T-helper 1 cell treated with Interleukin-12 subunit alpha and Interleukin-12 subunit beta and Interleukin-4 antibody, amounts not matched to agents 30 μg/mL and 1 μg/mL, for 36 hours (primary cell): Measurements from ENCODE around the gene ASIP.
"Not testable (repeated sequence)": the region's sequence is repeated elsewhere in the genome, so short reads cannot be mapped to it uniquely, and the experiment has no call there.

Experiments
- H3K27ac Mint-ChIP-seq: one replicate; pipeline ENCODE4 v1.8.0; 2021; ENCODE audit warnings: mild to moderate bottlenecking, mixed read lengths
- H3K27me3 Mint-ChIP-seq: one replicate; pipeline ENCODE4 v1.8.0; 2021; ENCODE audit warnings: low read depth, mixed read lengths
- H3K36me3 Mint-ChIP-seq: one replicate; pipeline ENCODE4 v1.8.0; 2021; ENCODE audit warnings: low read depth, mixed read lengths
- H3K4me1 Mint-ChIP-seq: one replicate; pipeline ENCODE4 v1.8.0; 2021; ENCODE audit warnings: low read depth, mixed read lengths
- H3K4me3 Mint-ChIP-seq: one replicate; pipeline ENCODE4 v1.8.0; 2021; ENCODE audit warnings: mild to moderate bottlenecking, moderate library complexity, mixed read lengths
- H3K9me3 Mint-ChIP-seq: one replicate; pipeline ENCODE4 v1.8.0; 2021; ENCODE audit warnings: mixed read lengths

The ASIP gene

DNA sequence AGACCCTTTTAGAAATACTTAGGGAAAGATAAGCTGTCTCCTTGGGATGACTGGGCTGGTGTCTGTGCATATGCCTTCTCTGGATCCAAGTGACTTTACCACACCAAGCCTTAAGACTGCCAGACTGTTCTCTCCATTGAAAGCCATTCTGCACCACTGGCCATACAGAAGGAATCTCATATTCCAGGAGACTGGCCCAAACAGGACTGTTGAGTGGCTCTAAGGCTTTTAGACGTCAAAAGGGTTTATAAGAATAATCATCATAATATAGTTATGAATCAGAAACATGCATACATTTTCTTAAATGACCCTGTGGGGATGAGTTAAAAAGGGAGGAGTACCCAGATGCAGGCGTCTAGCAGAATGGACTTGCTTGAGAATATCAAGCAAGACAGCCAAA is 17.0 kb upstream of the ASIP start:
- not testable (repeated sequence) for H3K4me1 Mint-ChIP-seq, H3K27me3 Mint-ChIP-seq, H3K9me3 Mint-ChIP-seq, H3K4me3 Mint-ChIP-seq, H3K27ac Mint-ChIP-seq, H3K36me3 Mint-ChIP-seq

DNA sequence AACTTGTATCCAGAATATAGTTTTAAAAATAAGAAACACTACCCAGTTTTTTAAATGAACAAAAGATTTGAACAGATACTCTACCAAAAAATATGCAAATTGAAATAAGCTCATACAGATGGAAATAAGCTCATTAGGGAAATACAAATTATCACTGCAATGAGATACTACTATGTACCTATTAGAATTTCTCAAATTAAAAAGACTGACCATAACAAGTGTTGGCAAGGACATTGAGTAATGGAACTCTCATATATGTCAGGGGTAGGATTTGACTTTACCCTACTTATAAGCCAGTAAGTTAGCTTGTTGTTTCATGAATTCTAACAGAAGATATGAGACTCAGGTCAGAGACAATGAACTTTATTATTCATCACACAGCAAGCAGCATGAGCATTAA is 9.6 kb upstream of the ASIP start:
- Mint-ChIP-seq H3K36me3 (no peaks in the 10 kb centered on the region), H3K9me3 (peaks cover 5% of the 10 kb centered on the region), H3K27ac (no peak overlapping the region), H3K4me3 (no peak overlapping the region), H3K27me3 (peaks cover 7% of the 10 kb centered on the region), H3K4me1 (no peaks in the 10 kb centered on the region)

DNA sequence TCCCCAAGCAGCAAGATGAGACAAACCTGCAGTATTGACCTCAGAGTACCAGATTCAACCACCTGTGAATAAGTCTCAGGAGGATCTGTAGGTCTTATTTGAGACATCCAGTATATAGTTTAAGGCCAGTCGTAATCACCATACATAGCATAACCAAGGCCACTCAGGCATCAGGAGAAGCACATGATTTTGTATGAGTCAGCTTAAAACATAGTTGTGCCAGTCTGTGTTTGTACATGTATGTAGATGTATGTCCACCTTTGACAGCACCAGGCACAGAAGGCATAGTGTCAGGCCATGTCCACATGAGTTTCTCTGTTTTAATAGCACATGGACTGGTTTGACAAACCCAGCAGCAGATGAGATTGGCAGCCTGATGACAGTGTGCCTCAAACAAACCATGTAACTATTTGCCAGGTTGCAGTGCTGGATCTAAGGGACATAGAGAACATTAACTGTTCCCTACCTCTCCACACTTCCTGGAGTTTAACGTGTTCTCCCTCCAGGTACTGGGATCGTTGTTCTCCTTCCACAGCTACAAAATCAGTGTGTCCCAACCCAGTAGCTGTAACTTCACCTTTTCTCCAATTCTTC is 8.6 kb upstream of the ASIP start:
- Mint-ChIP-seq H3K36me3 (no peaks in the 10 kb centered on the region), H3K4me3 (no peak overlapping the region), H3K27me3 (peaks cover 8% of the 10 kb centered on the region), H3K9me3 (peaks cover 9% of the 10 kb centered on the region), H3K27ac (no peak overlapping the region), H3K4me1 (no peaks in the 10 kb centered on the region)

DNA sequence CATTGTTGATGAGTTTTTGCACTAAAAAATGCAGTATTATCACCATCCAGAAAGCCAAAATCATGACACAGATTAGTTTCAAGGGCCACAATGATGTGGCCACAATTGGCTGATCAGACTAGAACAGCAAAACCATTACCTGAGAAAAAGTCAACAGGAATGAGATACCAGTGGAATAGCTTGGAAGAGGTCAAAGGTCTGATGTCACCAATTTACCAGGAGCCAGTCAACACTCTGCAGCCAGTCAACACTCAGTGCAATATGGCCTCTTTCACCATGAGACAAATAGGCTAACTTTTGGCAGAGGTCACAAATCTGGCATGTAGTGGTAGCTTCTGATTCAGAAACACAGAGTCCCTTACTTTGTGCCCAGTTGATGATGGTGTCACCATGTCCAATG is 7.5 kb upstream of the ASIP start:
- no peak overlapping the region for H3K27ac Mint-ChIP-seq
- peaks cover 16% of the 10 kb centered on the region for H3K27me3 Mint-ChIP-seq
- peaks cover 19% of the 10 kb centered on the region for H3K9me3 Mint-ChIP-seq

DNA sequence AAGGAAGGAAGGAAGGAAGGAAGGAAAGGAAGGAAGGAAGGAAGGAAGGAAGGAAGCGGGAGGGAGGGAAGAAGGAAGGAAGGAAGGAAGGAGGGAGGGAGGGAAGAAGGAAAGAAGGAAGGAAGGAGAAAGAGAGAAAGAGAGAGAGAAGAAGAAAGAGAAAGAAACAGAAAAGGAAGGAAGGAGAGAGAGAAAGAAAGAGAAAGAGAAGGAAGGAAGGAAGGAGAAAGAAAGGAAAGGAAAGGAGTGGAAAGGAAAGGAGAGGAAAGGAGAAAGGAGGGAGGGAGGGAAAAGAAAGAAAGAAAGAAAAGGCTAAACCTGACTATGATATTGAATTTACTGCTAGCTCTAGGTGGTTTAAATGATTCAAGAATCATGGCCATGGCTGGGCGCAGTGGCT is 5.3 kb upstream of the ASIP start:
- peaks cover 19% of the 10 kb centered on the region for H3K27me3 Mint-ChIP-seq
- no peak overlapping the region for H3K4me3 Mint-ChIP-seq
- peaks cover 3% of the 10 kb centered on the region for H3K4me1 Mint-ChIP-seq
- peaks cover 19% of the 10 kb centered on the region for H3K9me3 Mint-ChIP-seq
- no peak overlapping the region for H3K27ac Mint-ChIP-seq
- H3K36me3 Mint-ChIP-seq = no peaks in the 10 kb centered on the region

More for the DNA sequence above, 7.5 kb upstream of the ASIP start:
- no peak overlapping the region for H3K4me3 Mint-ChIP-seq
- H3K36me3 Mint-ChIP-seq = no peaks in the 10 kb centered on the region
- H3K4me1 Mint-ChIP-seq = no peaks in the 10 kb centered on the region

DNA sequence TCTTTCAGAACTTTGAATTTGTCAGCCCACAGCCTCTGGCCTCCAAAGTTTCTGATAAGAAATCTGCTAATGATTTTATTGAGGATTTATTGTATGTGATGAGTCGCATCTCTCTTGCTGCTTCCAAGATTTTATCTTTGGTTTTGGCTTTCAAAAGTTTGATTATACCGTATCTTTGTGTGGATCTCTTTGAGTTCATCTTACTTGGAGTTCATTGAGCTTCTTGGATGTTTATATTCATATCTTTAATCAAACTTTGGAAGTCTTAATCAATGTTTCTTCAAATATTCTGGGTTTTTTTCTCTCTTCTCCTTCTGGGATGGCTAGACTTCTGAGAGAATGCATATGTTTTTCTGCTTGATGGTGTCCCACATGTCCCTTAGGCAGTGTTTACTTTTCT is 3.3 kb upstream of the ASIP start:
- Mint-ChIP-seq H3K36me3 (no peaks in the 10 kb centered on the region), H3K27me3 (peaks cover 19% of the 10 kb centered on the region), H3K4me1 (peaks cover 13% of the 10 kb centered on the region), H3K9me3 (peaks cover 19% of the 10 kb centered on the region), H3K27ac (no peak overlapping the region), H3K4me3 (no peak overlapping the region)

DNA sequence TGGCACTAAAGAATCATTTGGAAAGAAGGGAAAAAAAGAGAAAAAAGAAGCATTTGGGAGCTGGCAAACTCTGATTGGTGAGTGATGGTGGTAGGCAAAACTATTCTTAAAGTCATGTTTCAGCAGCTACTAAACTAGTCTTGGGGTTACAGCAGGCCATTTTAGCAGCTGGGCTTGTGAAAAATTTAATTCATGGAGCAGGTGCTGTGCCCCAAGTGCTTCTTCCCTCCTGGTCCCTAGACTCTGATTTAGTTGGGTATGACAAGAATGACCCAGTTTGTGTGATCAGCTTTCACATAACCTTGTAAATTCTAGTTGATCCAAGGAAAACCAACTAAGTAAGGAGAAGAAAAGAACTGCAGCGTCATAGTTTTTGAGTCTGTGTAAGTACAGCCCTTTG is 1.1 kb upstream of the ASIP start:
- H3K27me3 Mint-ChIP-seq = peaks cover 19% of the 10 kb centered on the region
- H3K4me1 Mint-ChIP-seq = peaks cover 13% of the 10 kb centered on the region
- no peak overlapping the region for H3K4me3 Mint-ChIP-seq
- H3K27ac Mint-ChIP-seq = no peak overlapping the region
- H3K36me3 Mint-ChIP-seq = no peaks in the 10 kb centered on the region
- peaks cover 19% of the 10 kb centered on the region for H3K9me3 Mint-ChIP-seq

DNA sequence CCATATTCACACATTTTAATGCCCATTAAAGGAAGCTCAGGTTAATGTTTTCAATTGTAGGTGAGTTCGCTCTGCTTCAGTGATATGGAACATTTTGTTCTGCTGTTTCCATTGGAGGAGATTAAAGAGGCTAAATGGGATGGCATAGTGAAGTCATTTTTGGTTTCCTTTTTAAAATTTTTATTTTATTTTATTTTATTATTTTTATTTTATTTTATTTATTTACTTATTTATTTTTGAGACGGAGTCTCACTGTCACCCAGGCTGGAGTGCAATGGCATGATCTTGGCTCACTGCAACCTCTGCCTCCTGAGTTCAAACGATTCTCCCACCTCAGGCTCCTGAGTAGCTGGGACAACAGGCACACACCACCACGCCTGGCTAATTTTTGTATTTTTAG is 792 bp downstream of the ASIP start:
- not testable (repeated sequence) for H3K27ac Mint-ChIP-seq, H3K36me3 Mint-ChIP-seq
- H3K9me3 Mint-ChIP-seq = peaks cover 15% of the 10 kb centered on the region

DNA sequence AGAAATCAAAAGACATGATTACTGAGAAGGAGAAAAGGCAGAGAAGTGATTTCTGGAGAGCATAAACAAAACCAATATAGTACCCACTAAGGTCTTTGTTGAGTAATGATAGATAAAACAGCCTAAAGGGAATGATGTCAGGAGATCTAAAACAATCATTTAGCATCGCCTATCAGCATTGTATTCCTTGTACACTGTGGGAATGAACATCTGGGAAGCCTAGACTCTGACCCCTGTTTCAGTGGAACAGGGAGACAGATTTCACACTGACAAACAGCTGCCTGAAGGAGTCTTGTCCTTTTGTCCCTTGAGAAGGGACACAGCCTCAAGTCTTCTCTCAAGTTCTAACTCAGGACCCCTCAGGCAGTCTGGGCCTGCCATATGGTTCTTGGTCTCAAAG is 1.7 kb downstream of the ASIP start:
- H3K9me3 Mint-ChIP-seq = peaks cover 8% of the 10 kb centered on the region
- peaks cover 11% of the 10 kb centered on the region for H3K27me3 Mint-ChIP-seq
- no peak overlapping the region for H3K27ac Mint-ChIP-seq
- H3K4me3 Mint-ChIP-seq = no peak overlapping the region
- H3K4me1 Mint-ChIP-seq = peaks cover 13% of the 10 kb centered on the region
- no peaks in the 10 kb centered on the region for H3K36me3 Mint-ChIP-seq

More for the DNA sequence above, 792 bp downstream of the ASIP start:
- H3K4me3 Mint-ChIP-seq = not testable (repeated sequence)
- Mint-ChIP-seq H3K27me3 (peaks cover 19% of the 10 kb centered on the region), H3K4me1 (peaks cover 13% of the 10 kb centered on the region)

DNA sequence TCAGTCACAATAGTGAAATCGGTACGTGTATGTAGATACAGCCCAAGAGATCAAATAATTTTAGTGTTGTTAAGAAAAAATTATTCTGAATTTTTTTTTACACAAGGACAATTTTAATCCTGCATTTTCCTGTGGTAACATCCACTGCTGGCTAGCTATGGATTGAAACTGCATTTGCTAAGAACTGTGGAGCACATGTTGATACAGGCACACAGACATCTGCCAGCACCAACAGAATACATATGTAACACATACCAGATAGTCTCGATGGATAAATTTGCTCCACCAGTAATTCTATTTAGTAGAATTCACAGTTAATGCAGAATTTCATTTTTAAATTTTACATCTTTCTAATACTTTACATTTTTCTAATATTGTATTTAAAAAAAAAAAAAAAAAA is 2.2 kb downstream of the ASIP start:
- peaks cover 6% of the 10 kb centered on the region for H3K27me3 Mint-ChIP-seq
- no peaks in the 10 kb centered on the region for H3K36me3 Mint-ChIP-seq
- H3K4me1 Mint-ChIP-seq = peaks cover 15% of the 10 kb centered on the region
- H3K4me3 Mint-ChIP-seq = no peak overlapping the region
- no peak overlapping the region for H3K27ac Mint-ChIP-seq
- H3K9me3 Mint-ChIP-seq = peaks cover 3% of the 10 kb centered on the region

DNA sequence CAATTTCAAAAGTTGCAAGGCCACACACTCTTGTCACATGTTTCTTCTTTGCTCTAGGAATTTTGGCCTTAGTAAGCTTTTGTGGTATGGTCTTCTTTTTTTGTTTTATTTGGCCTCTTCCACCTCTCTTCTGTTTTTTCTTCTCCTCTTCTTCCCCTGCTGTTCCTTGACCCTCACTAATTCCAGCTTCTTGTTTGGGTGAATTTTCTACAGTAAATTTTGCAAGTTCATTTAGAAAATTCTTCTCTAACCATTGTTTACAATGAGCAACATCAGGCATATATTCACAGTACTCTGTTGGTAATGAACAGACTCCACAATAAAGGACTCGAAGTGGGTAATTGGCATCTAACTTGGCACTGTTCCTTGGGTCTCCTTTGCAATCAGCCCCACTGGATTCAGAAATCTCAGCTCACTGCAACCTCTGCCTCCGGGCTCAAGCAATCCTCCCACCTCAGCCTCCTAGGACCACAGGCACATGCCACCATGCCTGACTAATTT is 5.0 kb downstream of the ASIP start:
- Mint-ChIP-seq H3K9me3 (no peaks in the 10 kb centered on the region), H3K27ac (no peak overlapping the region)

DNA sequence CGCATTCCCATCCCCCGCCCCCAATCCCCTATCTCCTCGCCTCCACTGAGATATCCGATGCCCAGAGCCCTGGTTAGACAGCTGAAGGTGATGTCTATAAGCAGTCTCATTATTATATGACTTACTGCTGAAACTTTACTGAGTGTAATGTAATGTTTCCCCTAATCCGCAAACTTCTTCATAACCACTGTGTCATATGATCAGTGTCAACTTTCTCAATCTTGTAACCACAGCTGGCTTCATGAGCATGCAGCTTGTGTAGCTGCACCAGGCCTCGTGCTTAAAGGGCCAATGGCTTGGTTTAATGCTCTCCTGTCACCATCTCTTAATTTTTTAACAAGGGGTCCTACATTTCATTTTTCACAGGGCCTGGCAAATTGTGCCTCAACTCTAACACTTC is 8.1 kb downstream of the ASIP start:
- no peaks in the 10 kb centered on the region for H3K9me3 Mint-ChIP-seq
- H3K27me3 Mint-ChIP-seq = no peaks in the 10 kb centered on the region
- peak overlapping the region; percentile 23 for H3K4me3 Mint-ChIP-seq
- peak overlapping the region; percentile 8 for H3K27ac Mint-ChIP-seq
- peaks cover 8% of the 10 kb centered on the region for H3K4me1 Mint-ChIP-seq
- H3K36me3 Mint-ChIP-seq = no peaks in the 10 kb centered on the region

More for the DNA sequence above, 5.0 kb downstream of the ASIP start:
- H3K27me3 Mint-ChIP-seq = no peaks in the 10 kb centered on the region
- no peaks in the 10 kb centered on the region for H3K36me3 Mint-ChIP-seq
- no peak overlapping the region for H3K4me3 Mint-ChIP-seq
- peaks cover 16% of the 10 kb centered on the region for H3K4me1 Mint-ChIP-seq

DNA sequence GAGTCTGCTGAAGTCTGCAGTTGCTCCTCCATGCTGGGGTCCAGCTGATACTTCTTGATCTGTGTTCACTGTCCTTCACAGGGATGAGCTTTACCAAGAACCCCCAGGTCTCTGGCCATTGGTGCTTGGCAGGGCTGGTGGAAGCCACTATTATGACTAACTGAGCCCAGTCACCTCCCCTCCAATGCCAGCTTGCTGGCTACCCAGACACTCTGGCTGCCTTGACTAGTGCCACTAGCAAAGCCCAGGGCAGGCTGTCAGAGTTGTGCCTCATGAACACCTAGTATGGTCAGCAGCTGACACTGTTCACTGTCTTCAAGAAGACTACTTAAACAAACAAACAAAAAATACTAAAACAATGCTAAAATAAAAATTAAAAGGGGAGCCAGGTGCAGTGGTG is 8.8 kb downstream of the ASIP start:
- no peak overlapping the region for H3K27ac Mint-ChIP-seq
- H3K9me3 Mint-ChIP-seq = no peaks in the 10 kb centered on the region
- H3K4me1 Mint-ChIP-seq = peaks cover 8% of the 10 kb centered on the region
- H3K27me3 Mint-ChIP-seq = no peaks in the 10 kb centered on the region
- H3K36me3 Mint-ChIP-seq = no peaks in the 10 kb centered on the region
- H3K4me3 Mint-ChIP-seq = no peak overlapping the region

DNA sequence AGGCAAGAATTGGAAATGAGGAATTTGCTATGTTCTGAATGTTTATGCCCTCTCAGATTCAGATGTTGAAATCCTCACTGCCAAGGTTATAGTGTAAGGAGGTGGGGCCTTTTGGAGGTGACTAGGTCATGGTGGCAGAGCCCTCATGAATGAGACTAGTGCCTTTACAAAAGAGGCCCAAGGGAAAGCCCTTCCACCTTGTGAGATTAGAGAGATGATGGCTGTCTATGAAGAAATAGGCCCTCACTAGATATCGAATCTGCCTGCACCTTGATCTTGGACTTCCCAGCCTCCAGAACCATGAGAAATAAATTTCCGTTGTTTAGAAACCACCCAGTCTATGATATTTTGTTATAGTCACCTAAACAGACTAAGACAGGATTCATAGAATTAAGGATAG is 10.4 kb downstream of the ASIP start:
- no peak overlapping the region for H3K4me3 Mint-ChIP-seq

DNA sequence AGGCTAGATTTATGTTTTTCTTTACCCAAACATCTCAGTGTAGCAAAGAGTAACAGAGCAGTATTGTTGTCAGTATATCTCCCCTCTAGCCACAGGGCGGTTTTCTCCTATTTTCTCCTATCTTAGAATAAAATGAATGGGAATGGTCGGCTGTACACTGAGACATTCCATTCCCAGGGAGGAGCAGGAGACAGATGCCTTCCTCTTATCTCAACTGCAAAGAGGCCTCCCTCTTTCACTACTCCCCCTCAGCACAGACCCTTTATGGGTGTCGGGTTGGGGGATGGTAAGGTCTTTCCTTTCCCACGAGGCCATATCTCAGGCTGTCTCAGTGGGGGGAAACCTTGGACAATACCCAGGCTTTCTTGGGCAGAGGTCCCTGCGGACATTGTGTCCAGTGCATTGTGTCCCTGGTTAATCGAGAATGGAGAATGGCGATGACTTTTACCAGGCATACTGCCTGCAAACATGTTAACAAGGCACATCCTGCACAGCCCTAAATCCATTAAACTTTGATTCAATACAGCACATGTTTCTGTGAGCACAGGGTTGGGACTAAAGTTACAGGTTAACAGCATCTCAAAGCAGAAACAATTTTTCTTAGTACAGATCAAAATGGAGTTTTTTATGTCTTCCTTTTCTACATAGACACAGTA is 11.3 kb downstream of the ASIP start:
- not testable (repeated sequence) for H3K4me1 Mint-ChIP-seq, H3K36me3 Mint-ChIP-seq, H3K27ac Mint-ChIP-seq, H3K4me3 Mint-ChIP-seq, H3K9me3 Mint-ChIP-seq, H3K27me3 Mint-ChIP-seq

More for the DNA sequence above, 10.4 kb downstream of the ASIP start:
- H3K36me3 Mint-ChIP-seq = no peaks in the 10 kb centered on the region
- no peaks in the 10 kb centered on the region for H3K9me3 Mint-ChIP-seq
- H3K27ac Mint-ChIP-seq = no peak overlapping the region
- H3K27me3 Mint-ChIP-seq = no peaks in the 10 kb centered on the region
- H3K4me1 Mint-ChIP-seq = peaks cover 8% of the 10 kb centered on the region
